Adipocyte (in vitro differentiated cells): ENCODE measurements around the gene PTGDR2.
A peak's percentile ranks its signal among the peaks of the same experiment; 100 is the strongest.

Source experiments
- DNase-seq: peaks from one replicate; pipeline ENCODE4 v3.0.0-alpha.2; 2015; ENCODE audit warnings: low read depth
- H3K27me3 ChIP-seq: replicated peaks from 2 replicates; pipeline ENCODE4 v1.7.0; 2013; ENCODE audit warnings: mild to moderate bottlenecking, low read length, moderate library complexity; ENCODE audit not compliant: control insufficient read depth, insufficient read depth
- H3K36me3 ChIP-seq: 2 replicates; pipeline ENCODE4 v1.7.0; 2013; ENCODE audit warnings: low read length, mild to moderate bottlenecking, moderate library complexity; ENCODE audit not compliant: control insufficient read depth, insufficient read depth, severe bottlenecking
- H3K4me1 ChIP-seq: 2 replicates; pipeline ENCODE4 v1.7.0; 2013; ENCODE audit warnings: mild to moderate bottlenecking, low read length, moderate library complexity; ENCODE audit not compliant: control insufficient read depth, insufficient read depth
- H3K4me3 ChIP-seq: 2 replicates; pipeline ENCODE4 v1.7.0; 2013; ENCODE audit warnings: mild to moderate bottlenecking, low read length, moderate library complexity
- H3K9ac ChIP-seq: 2 replicates; pipeline ENCODE4 v1.7.0; 2013; ENCODE audit warnings: mild to moderate bottlenecking, low read length, moderate library complexity
- H3K9me3 ChIP-seq: 2 replicates; pipeline ENCODE4 v1.7.0; 2013; ENCODE audit warnings: mild to moderate bottlenecking, low read length, moderate library complexity; ENCODE audit not compliant: control insufficient read depth

Gene PTGDR2

DNA sequence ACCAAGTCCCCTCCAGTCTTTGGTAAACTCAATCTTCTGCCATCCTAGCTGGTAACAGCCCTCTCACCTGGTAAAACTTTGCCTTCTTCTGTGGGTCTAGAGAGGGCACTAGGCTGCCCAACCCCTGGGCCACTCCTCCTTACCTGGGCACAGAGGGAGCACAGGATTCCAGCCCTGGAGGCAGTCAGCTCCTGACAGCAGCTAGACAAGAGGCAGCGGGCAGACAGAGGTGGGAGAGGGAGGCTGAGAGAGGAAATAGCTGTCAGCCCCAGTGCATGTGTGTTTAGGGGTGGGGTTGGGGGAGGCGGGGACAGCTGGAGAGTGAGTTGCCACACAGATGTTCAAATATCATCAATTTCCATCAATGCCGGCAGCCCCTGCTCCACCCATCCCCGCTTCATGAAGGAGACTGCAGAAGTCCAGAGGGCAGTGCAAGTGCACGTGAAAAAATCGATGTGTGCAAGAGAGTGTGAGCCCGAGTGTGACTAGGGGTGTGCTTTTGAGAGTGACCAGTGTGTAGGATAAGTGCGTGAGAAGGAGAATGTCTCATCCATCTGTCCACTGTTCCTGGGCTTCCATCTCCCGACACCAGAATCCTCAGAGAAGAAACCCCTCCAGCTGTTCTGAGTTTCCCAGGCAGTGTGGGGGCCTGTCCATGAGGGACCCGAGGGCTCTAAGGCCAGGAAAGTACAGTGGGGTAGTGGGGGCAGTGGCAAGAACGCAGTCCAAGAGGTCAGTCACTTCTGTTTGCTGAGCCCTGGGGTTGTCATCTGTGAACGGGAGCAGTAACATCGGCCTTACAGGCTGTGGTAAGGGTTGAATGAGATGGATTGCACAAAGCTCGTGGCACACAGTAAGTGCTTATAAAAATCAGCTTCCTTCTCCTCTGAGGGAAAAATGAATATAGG lies at the start of gene PTGDR2:
Gene PTGDR2 (minus strand): TSS at position 225 of the 908 bp plus-strand sequence. CDS start 2,228 bp downstream, outside the sequence.
- H3K4me1 ChIP-seq: no peaks in the 10 kb centered on the region
- H3K27me3 ChIP-seq: no peaks in the 10 kb centered on the region
- no peak within 1 kb of the TSS for H3K9ac ChIP-seq
- peaks cover 11% of the 10 kb centered on the region for H3K36me3 ChIP-seq
- no peak within 1 kb of the TSS for H3K4me3 ChIP-seq
- H3K9me3 ChIP-seq: no peaks in the 10 kb centered on the region
- no peak for DNase-seq

DNA sequence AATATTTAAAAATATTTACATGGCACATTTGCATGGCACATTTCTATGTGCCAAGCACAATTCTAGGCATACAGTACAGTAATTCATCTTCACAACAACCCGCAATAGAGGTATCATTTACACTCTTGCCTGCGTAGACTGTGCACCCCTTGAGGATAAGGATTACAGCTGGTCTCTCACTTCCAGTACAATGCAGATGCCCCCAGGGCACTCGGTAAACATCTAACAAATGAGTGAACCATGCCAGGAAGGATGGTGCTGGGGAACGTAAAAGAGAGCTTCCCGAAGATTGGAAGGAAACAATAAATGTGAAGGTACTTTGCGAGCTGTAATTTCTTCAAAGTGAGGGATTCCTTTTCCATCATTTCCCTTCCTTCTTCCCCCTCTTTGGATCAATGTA lies 49.3 kb upstream of the PTGDR2 start:
- Histone ChIP-seq H3K9me3 (no peaks in the 10 kb centered on the region), H3K4me3 (peak overlapping the region; percentile 96), H3K27me3 (peaks cover 4% of the 10 kb centered on the region), H3K9ac (peak overlapping the region; percentile 94), H3K36me3 (peaks cover 35% of the 10 kb centered on the region), H3K4me1 (peaks cover 14% of the 10 kb centered on the region)
- peak; percentile 21 for DNase-seq

DNA sequence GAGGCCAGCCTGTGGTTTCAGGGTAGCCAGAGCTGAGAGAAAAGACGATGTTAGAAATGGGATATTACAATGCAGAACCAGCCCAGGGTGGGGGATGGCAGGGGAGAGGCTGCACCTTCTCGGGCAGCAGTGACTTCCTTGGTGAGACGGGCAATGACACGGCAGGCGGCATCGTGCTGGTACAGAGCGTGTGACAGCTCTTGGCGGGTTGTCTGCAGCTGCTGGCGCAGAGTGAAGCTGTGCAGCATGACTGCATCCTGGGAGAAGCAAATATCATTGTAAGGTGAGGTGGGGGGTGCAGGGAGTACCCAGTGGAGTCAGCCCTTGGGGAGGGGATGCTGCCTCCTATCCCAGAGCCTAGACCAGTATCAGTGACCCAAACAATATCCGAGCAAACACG lies 46.9 kb upstream of the PTGDR2 start:
- peaks cover 14% of the 10 kb centered on the region for H3K4me1 ChIP-seq
- H3K9ac ChIP-seq: no peak overlapping the region
- DNase-seq: no peak
- H3K9me3 ChIP-seq: no peaks in the 10 kb centered on the region
- H3K4me3 ChIP-seq: no peak overlapping the region
- peaks cover 53% of the 10 kb centered on the region for H3K36me3 ChIP-seq
- no peaks in the 10 kb centered on the region for H3K27me3 ChIP-seq

DNA sequence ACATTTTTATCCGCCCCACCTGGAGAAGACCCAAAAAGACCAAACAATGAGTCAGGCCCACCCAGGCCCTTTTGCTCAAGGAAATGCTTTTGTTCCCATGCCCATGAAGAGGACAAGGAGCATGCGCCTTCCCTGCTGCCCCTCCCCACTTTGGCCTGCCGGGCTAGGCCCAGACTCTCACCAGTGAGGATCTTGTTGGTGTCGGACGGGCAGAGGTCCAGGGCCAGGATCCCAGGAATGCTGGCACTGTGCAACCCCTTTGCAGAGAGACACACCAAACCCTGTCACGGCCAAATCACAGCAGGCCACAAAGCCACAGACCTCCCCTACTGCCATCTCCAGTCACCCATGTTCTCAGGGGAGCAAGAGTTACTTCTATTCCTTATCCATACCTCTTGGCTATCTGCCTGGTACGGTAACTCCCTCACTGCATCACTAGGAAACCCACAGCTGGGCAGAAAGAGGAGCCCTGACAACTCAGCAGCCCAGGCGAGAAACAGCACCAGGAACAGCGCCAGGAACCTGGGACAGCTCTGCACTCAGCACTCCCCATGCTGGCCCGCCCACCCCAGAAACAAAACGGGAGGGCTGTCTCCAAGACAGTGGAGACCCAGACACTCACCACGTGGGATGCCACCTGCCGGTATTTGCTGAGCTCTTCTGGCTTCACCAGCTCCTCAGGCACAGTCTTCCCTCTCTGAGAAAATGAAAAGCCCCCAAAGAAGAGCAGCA lies 45.1 kb upstream of the PTGDR2 start:
- Histone ChIP-seq H3K4me1 (peaks cover 14% of the 10 kb centered on the region), H3K27me3 (no peaks in the 10 kb centered on the region), H3K9me3 (no peaks in the 10 kb centered on the region), H3K4me3 (no peak overlapping the region), H3K36me3 (peaks cover 71% of the 10 kb centered on the region), H3K9ac (no peak overlapping the region)
- no peak for DNase-seq

DNA sequence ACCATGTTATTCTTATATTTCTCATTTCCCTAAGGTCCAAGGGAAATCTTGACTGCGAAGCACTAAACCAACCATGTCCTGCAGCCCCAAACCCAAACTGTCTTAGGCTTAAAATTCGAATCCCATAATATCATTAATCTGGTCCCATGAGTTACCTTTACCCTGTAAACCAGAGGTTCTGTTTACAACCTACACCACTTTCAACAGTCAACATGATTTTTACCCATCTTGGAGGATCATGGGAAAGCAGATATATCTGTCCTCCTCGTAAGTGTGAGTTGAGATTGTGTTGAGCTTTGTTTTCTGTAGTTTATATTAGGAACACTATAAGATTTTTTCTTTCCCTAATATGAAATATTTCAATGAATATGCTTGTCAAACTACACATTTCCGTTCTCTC lies 44.2 kb upstream of the PTGDR2 start:
- H3K4me3 ChIP-seq: no peak overlapping the region
- peaks cover 80% of the 10 kb centered on the region for H3K36me3 ChIP-seq
- no peaks in the 10 kb centered on the region for H3K9me3 ChIP-seq
- H3K27me3 ChIP-seq: no peaks in the 10 kb centered on the region
- peaks cover 7% of the 10 kb centered on the region for H3K4me1 ChIP-seq
- no peak for DNase-seq
- no peak overlapping the region for H3K9ac ChIP-seq

DNA sequence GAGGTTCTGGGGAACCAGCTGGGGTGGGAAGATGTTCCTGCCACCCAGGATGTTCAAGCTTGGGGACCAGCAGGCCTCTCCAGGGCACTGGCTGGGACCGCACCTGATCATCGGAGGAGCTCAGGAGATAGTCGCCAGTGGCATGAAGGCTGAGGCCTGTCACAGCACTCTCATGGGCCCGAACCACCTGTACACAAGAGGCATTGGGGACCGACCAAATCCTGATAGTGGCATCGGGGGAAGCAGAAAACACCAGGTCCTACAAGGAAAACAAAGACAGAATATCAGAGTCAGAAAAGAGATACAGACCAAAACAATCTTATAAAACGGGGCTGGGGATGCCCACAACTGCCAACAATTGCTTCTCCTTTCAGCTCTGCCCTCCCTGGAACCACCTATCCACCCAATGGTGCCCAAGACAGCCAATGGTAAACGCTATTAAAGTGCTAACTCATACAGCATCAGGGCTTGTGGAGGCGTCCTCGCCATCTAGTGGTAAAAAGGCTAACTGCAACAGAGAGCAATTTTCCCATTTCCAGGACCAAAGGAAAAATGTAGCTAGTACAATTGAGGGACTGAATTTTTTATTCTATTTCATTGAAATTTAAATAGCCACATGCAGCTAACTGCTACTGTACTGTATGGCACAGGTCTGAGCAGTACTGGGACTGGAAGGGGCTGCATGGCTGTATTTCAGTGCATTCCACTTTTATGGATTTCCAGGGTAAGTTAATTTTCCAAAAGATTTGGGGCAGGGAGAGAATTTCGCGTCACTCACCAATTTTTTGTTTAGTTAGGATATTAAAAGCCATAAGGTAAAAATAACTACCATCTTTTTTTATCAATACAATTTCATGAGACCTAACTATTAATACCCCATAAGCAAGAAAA lies 43.5 kb upstream of the PTGDR2 start:
- Histone ChIP-seq H3K9me3 (no peaks in the 10 kb centered on the region), H3K4me1 (peaks cover under 1% of the 10 kb centered on the region), H3K9ac (peak overlapping the region; percentile 3), H3K4me3 (no peak overlapping the region), H3K27me3 (no peaks in the 10 kb centered on the region), H3K36me3 (peaks cover 87% of the 10 kb centered on the region)
- DNase-seq: peak; percentile 84

DNA sequence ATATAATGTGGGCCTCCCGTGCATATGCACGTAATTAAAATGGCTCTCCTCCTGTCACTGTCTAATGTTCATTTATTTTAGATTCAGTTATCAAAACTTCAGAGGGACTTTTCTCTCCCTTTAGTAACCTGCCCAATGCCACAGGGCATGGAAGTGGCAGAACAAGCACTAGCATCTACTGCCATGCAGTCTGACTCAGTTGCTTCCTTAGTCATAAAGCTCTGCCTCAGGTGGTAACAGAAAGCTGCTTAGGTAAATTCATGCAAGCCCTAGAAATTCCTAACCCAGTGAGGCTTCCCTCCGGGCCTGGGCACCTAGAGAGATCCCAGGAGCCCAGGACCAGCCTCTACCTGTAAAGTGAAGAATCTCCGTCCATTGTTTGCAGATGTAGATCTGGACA lies 41.7 kb upstream of the PTGDR2 start:
- Histone ChIP-seq H3K36me3 (peaks cover 89% of the 10 kb centered on the region), H3K4me3 (no peak overlapping the region), H3K9ac (no peak overlapping the region), H3K27me3 (no peaks in the 10 kb centered on the region), H3K4me1 (no peaks in the 10 kb centered on the region), H3K9me3 (no peaks in the 10 kb centered on the region)
- no peak for DNase-seq

DNA sequence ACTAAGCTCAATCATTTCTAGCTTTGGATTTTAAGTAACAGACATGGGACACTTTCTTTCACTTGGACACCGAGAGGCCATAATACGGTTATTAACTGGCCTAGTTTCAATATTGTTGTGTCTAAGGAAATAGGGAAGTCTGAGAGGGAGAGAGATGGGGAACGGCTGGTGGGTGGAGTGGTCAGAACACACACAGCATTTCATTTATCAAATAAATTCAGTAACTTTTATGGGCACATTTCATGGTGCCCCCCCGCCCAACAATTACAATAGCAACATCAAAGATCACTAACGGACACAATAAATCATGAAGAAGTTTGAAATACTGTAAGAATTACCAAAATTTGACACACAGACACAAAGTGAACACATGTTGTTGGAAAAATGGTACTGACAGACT lies 39.9 kb upstream of the PTGDR2 start:
- Histone ChIP-seq H3K36me3 (peaks cover 73% of the 10 kb centered on the region), H3K27me3 (no peaks in the 10 kb centered on the region), H3K9ac (no peak overlapping the region), H3K9me3 (no peaks in the 10 kb centered on the region), H3K4me1 (no peaks in the 10 kb centered on the region), H3K4me3 (no peak overlapping the region)
- DNase-seq: no peak

DNA sequence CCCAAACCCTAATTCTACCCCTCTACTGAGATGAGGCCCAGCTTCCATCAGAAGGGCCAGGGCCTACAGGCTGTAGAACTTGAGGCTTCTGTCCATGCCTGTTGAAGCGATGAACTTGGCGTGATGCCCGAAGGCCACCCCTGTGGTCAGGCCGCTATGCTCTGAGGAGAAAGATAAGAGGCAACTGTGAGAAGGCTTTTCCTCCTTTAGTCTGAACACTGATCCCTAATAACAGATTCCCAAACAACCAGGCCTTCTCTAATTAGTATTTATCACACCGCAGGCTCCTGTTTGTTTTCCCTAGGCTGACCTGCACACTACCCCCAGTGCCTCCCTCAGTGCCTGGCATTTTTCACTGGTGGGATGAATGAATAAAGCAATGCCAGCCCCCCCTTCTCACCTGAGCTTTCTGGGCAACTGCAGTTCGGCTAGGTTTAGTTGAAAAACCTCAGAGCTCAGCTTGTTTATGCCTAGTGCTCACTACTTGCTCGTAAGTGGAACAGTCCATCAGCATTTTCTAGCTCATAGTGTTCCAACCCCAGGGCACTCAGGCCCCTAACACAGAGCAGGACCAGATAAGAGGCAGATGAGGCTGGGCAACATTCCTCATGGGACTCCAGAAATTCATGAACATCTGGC lies 35.5 kb upstream of the PTGDR2 start:
- no peak overlapping the region for H3K4me3 ChIP-seq
- no peaks in the 10 kb centered on the region for H3K27me3 ChIP-seq
- H3K9me3 ChIP-seq: no peaks in the 10 kb centered on the region
- no peak for DNase-seq
- peaks cover 43% of the 10 kb centered on the region for H3K36me3 ChIP-seq
- H3K9ac ChIP-seq: no peak overlapping the region
- H3K4me1 ChIP-seq: no peaks in the 10 kb centered on the region

DNA sequence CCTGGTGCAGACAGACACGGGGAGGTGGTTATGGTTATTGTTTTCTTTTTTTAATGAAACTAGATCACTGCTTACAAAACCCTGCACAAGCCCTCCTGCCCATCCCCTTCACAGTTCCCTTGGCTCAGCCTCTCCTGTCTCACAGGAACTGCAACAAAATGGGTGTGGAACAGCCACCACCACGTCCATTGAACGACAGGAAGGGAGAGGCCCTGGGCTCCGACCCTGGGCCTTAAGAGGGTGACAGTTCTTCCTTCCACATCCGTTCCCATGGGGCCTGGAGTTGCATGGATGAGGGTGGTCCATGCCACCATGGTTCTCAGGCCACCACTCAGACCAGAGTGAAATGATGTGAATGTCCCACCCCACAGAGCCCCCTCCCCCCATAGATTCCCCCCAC lies 34.9 kb upstream of the PTGDR2 start:
- no peak overlapping the region for H3K4me3 ChIP-seq
- no peaks in the 10 kb centered on the region for H3K4me1 ChIP-seq
- no peaks in the 10 kb centered on the region for H3K9me3 ChIP-seq
- peaks cover 37% of the 10 kb centered on the region for H3K36me3 ChIP-seq
- H3K9ac ChIP-seq: no peak overlapping the region
- no peaks in the 10 kb centered on the region for H3K27me3 ChIP-seq
- no peak for DNase-seq
